ENCODE data around the gene MARCHF2.

Gene MARCHF2

DNA sequence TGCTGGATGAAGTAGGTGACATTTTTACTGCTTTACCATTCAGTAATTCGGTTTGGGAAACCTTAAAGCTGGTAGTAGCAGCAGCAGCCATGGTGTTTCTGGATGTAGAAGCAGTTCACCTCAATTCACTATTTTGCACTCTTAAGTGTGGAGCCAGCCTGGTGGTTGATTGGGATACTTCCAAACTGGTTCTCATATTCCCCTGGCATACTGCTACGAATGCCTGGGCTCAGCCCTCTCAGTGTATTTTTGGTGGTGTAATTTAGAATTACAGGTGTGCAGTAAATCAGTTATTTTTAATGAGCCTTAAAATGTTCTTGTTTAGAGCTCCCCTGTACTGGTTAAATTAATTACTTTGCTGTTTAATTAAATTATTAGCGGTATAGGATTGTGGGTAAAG lies 44.1 kb downstream of the MARCHF2 start:
- Histone ChIP-seq H3K27ac (ENCODE audit: poor library complexity, severe bottlenecking) (no peak overlapping the region), H3K27me3 (ENCODE audit: insufficient read depth, poor library complexity, severe bottlenecking) (no peaks in the 10 kb centered on the region), H3K9me3 (ENCODE audit: severe bottlenecking) (no peaks in the 10 kb centered on the region), H3K36me3 (ENCODE audit: low read depth) (peaks cover 85% of the 10 kb centered on the region), H3K4me1 (ENCODE audit: insufficient read depth, poor library complexity, severe bottlenecking) (peaks cover 33% of the 10 kb centered on the region), H3K4me3 (ENCODE audit: severe bottlenecking) (no peak overlapping the region)
- no peak for DNase-seq (ENCODE audit: low spot score)
- TF ChIP-seq, protein P1, sequence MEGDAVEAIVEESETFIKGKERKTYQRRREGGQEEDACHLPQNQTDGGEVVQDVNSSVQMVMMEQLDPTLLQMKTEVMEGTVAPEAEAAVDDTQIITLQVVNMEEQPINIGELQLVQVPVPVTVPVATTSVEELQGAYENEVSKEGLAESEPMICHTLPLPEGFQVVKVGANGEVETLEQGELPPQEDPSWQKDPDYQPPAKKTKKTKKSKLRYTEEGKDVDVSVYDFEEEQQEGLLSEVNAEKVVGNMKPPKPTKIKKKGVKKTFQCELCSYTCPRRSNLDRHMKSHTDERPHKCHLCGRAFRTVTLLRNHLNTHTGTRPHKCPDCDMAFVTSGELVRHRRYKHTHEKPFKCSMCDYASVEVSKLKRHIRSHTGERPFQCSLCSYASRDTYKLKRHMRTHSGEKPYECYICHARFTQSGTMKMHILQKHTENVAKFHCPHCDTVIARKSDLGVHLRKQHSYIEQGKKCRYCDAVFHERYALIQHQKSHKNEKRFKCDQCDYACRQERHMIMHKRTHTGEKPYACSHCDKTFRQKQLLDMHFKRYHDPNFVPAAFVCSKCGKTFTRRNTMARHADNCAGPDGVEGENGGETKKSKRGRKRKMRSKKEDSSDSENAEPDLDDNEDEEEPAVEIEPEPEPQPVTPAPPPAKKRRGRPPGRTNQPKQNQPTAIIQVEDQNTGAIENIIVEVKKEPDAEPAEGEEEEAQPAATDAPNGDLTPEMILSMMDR (IDR thresholded peaks at IDR 0.05; ENCODE audit: poor library complexity, severe bottlenecking): no peak
- ATAC-seq (ENCODE audit: low read depth): no peak

DNA sequence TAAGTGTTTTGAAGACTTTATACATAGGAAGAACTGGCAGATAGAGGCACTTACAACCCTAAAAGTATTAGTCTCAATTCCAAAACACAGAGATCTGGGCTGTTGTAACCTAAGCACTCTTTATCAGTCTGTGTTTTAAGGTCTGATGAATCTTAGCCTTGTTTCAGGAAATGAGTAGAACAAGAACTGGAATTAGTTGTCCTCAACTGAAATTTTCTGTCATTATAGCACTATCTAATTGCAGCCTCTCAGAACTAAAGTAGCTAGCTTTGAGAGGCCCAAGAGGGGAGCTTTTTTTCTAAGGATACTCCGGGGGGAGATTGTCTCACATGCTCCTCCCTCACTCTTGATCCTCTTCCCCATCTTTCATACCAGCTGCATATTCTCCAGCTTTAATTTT lies 44.7 kb downstream of the MARCHF2 start:
- H3K9me3 ChIP-seq (ENCODE audit: severe bottlenecking): no peaks in the 10 kb centered on the region
- TF ChIP-seq, protein P1 (IDR thresholded peaks at IDR 0.05; ENCODE audit: poor library complexity, severe bottlenecking): no peak
- peaks cover 85% of the 10 kb centered on the region for H3K36me3 ChIP-seq (ENCODE audit: low read depth)
- H3K4me3 ChIP-seq (ENCODE audit: severe bottlenecking): no peak overlapping the region
- ATAC-seq (ENCODE audit: low read depth) (no peak), DNase-seq (ENCODE audit: low spot score) (no peak)
- H3K27me3 ChIP-seq (ENCODE audit: insufficient read depth, poor library complexity, severe bottlenecking): no peaks in the 10 kb centered on the region
- peak overlapping the region; percentile 41 for H3K27ac ChIP-seq (ENCODE audit: poor library complexity, severe bottlenecking)
- H3K4me1 ChIP-seq (ENCODE audit: insufficient read depth, poor library complexity, severe bottlenecking): peaks cover 30% of the 10 kb centered on the region

DNA sequence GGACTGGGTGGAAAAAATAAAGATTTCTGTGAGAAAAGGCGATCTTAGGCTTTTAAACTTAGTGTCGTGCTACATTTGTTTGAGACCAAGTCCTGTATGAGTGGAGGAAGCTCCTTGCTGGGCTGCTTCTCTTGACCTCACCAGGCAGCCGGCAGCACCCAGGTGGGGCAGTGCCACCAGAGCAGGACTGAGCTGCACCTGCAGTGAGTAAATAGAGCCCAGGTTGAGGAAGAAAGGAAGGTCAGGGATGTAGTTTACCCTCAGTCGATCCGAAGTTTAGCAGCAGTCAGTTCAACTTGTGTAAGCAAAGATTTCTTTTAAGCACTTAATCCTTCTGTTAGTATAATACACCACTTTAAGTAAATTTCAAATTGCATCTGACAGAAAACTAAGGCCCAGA lies 45.3 kb downstream of the MARCHF2 start:
- Histone ChIP-seq H3K9me3 (ENCODE audit: severe bottlenecking) (no peaks in the 10 kb centered on the region), H3K4me1 (ENCODE audit: insufficient read depth, poor library complexity, severe bottlenecking) (peaks cover 30% of the 10 kb centered on the region), H3K27ac (ENCODE audit: poor library complexity, severe bottlenecking) (peak overlapping the region; percentile 41), H3K27me3 (ENCODE audit: insufficient read depth, poor library complexity, severe bottlenecking) (no peaks in the 10 kb centered on the region), H3K4me3 (ENCODE audit: severe bottlenecking) (no peak overlapping the region), H3K36me3 (ENCODE audit: low read depth) (peaks cover 85% of the 10 kb centered on the region)
- 0 out of 3 replicates have a peak, but pooled peaks have one; percentile 24 for ATAC-seq (ENCODE audit: low read depth)
- DNase-seq (ENCODE audit: low spot score): no peak
- TF ChIP-seq, protein P1 (IDR thresholded peaks at IDR 0.05; ENCODE audit: poor library complexity, severe bottlenecking): no peak

DNA sequence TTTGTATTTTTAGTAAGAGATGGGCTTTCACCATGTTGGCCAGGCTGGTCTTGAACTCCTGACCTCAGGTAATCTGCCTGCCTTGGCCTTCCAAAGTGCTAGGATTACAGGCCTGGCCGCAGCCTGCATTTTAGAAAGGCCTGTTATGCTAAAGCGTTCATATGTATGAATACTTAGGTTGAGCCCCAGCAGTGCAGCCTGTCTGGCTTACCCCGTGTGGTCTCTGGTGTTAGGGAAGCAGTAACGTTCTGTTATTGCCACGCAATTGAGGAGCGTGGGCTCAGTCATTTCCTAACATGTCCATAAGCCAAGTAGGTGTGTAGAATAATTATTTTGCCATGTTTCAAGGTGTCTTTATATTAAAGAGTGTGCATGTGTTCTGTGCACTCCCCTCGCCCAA lies 46.0 kb downstream of the MARCHF2 start:
- TF ChIP-seq, protein P1 (IDR thresholded peaks at IDR 0.05; ENCODE audit: poor library complexity, severe bottlenecking): no peak
- ATAC-seq (ENCODE audit: low read depth) (peak; percentile 40; the same call in 2 of the 3 replicates), DNase-seq (ENCODE audit: low spot score) (no peak)
- Histone ChIP-seq H3K36me3 (ENCODE audit: low read depth) (peaks cover 85% of the 10 kb centered on the region), H3K4me3 (ENCODE audit: severe bottlenecking) (no peak overlapping the region), H3K27me3 (ENCODE audit: insufficient read depth, poor library complexity, severe bottlenecking) (no peaks in the 10 kb centered on the region), H3K27ac (ENCODE audit: poor library complexity, severe bottlenecking) (peak overlapping the region; percentile 41), H3K4me1 (ENCODE audit: insufficient read depth, poor library complexity, severe bottlenecking) (peaks cover 30% of the 10 kb centered on the region), H3K9me3 (ENCODE audit: severe bottlenecking) (no peaks in the 10 kb centered on the region)

DNA sequence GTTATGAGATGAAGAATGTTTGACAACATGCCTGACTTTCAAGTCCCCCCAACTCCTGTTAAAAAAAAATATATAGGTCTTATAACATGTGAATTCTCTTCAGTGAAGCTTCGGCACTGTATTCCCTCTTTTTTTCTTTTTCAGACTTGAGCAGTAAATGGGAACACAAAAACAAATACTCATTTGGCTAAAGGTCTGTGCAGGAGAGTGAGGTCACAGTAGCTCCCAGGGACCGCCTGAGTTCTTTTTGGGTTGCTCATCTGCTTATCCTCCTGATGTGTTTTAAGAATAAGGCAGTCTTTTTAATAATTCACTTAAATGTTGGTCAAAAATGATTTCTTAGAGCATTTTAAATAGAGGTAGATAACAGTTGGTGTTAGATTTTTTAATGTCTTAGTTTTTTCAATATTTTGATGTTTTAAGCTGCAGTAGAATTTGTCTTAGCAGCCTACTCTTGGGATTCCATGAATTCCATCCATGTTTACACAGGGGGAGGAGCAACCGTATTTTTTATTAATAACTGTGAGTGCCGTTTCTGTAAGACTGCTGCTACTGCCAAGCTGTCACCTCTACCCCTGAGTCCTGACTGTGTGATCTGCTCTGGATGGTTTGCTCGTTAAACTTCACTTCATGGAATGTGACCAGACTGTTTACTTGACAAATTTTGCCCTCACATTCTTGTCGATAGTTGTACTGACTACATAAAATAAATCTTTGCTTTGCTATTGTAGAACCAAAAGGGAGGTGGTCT lies 46.6 kb downstream of the MARCHF2 start:
- DNase-seq (ENCODE audit: low spot score) (no peak), ATAC-seq (ENCODE audit: low read depth) (peak; percentile 78)
- Histone ChIP-seq H3K4me1 (ENCODE audit: insufficient read depth, poor library complexity, severe bottlenecking) (peaks cover 30% of the 10 kb centered on the region), H3K36me3 (ENCODE audit: low read depth) (peaks cover 87% of the 10 kb centered on the region), H3K9me3 (ENCODE audit: severe bottlenecking) (no peaks in the 10 kb centered on the region), H3K27me3 (ENCODE audit: insufficient read depth, poor library complexity, severe bottlenecking) (no peaks in the 10 kb centered on the region), H3K27ac (ENCODE audit: poor library complexity, severe bottlenecking) (peak overlapping the region; percentile 41), H3K4me3 (ENCODE audit: severe bottlenecking) (no peak overlapping the region)
- TF ChIP-seq, protein P1 (IDR thresholded peaks at IDR 0.05; ENCODE audit: poor library complexity, severe bottlenecking): no peak
